H9 (cell line): ENCODE data around the gene TBC1D3B. TPM values are rescaled to one million over a fixed set of nuclear protein-coding genes. Genes with fewer than 3 reads are reported as not detected.

ENCODE experiments used
- DNase-seq: peaks from one replicate; pipeline ENCODE4 v3.0.0-alpha.2; 2017
- H2AFZ ChIP-seq: one replicate; pipeline ENCODE4 v1.6.1; 2013; ENCODE audit warnings: mild to moderate bottlenecking, low read length, control low read depth, moderate library complexity
- H2AK5ac ChIP-seq: 2 replicates; pipeline ENCODE4 v1.6.1; 2013; ENCODE audit warnings: low read length, control low read depth, mixed read lengths; ENCODE audit not compliant: insufficient read length
- H2BK120ac ChIP-seq: one replicate; pipeline ENCODE4 v1.6.1; 2013; ENCODE audit warnings: low read depth, mild to moderate bottlenecking, low read length, control low read depth, inconsistent platforms; ENCODE audit not compliant: poor library complexity, severe bottlenecking
- H2BK12ac ChIP-seq: 2 replicates; pipeline ENCODE4 v1.6.1; 2013; ENCODE audit warnings: low read length, control low read depth, mixed read lengths, low read depth; ENCODE audit not compliant: insufficient read length
- H2BK15ac ChIP-seq: 2 replicates; pipeline ENCODE4 v1.6.1; 2013; ENCODE audit warnings: low read depth, low read length, control low read depth
- H2BK20ac ChIP-seq: one replicate; pipeline ENCODE4 v1.6.1; 2013; ENCODE audit warnings: low read depth, mild to moderate bottlenecking, low read length, control low read depth, inconsistent platforms; ENCODE audit not compliant: poor library complexity, severe bottlenecking
- H2BK5ac ChIP-seq: 2 replicates; pipeline ENCODE4 v1.6.1; 2013; ENCODE audit warnings: low read length, control low read depth, mixed read lengths; ENCODE audit not compliant: insufficient read length
- H3K14ac ChIP-seq: 2 replicates; pipeline ENCODE4 v1.6.1; 2013; ENCODE audit warnings: low read length, control low read depth; ENCODE audit not compliant: insufficient read depth
- H3K18ac ChIP-seq: 2 replicates; pipeline ENCODE4 v1.6.1; 2013; ENCODE audit warnings: low read depth, mild to moderate bottlenecking, mixed read lengths, low read length, control low read depth; ENCODE audit not compliant: insufficient read length
- H3K23ac ChIP-seq: 2 replicates; pipeline ENCODE4 v1.6.1; 2013; ENCODE audit warnings: low read length, control low read depth, mixed read lengths, low read depth; ENCODE audit not compliant: insufficient read length
- H3K23me2 ChIP-seq: 2 replicates; pipeline ENCODE4 v1.6.1; 2013; ENCODE audit warnings: low read depth, mild to moderate bottlenecking, mixed read lengths, low read length, control low read depth; ENCODE audit not compliant: insufficient read length, poor library complexity, severe bottlenecking
- H3K27ac ChIP-seq: 2 replicates; pipeline ENCODE4 v1.5.1; 2013; ENCODE audit warnings: low read length, control low read depth, mixed read lengths, low read depth; ENCODE audit not compliant: insufficient read length
- H3K27me3 ChIP-seq: 2 replicates; pipeline ENCODE4 v1.6.1; 2013; ENCODE audit warnings: low read length, control low read depth, inconsistent platforms; ENCODE audit not compliant: insufficient read depth
- H3K4ac ChIP-seq: 2 replicates; pipeline ENCODE4 v1.6.1; 2013; ENCODE audit warnings: low read depth, mild to moderate bottlenecking, control low read depth, inconsistent platforms, low read length, moderate library complexity
- H3K4me1 ChIP-seq: 2 replicates; pipeline ENCODE4 v1.6.1; 2013; ENCODE audit warnings: low read length, control low read depth, inconsistent platforms; ENCODE audit not compliant: insufficient read depth
- H3K4me2 ChIP-seq: 2 replicates; pipeline ENCODE4 v1.6.1; 2013; ENCODE audit warnings: low read length, control low read depth, mixed read lengths; ENCODE audit not compliant: insufficient read length, insufficient read depth
- H3K56ac ChIP-seq: 2 replicates; pipeline ENCODE4 v1.6.1; 2013; ENCODE audit warnings: low read depth, mild to moderate bottlenecking, mixed read lengths, low read length, control low read depth; ENCODE audit not compliant: insufficient read length
- H3K79me1 ChIP-seq: 2 replicates; pipeline ENCODE4 v1.6.1; 2013; ENCODE audit warnings: low read depth, mild to moderate bottlenecking, moderate library complexity, low read length, control low read depth, inconsistent platforms; ENCODE audit not compliant: insufficient read depth, poor library complexity, severe bottlenecking
- H3K79me2 ChIP-seq: 2 replicates; pipeline ENCODE4 v1.6.1; 2013; ENCODE audit warnings: low read length, control low read depth, inconsistent platforms; ENCODE audit not compliant: insufficient read depth
- H3K9ac ChIP-seq: 2 replicates; pipeline ENCODE4 v1.6.1; 2013; ENCODE audit warnings: low read length, control low read depth, mixed read lengths; ENCODE audit not compliant: insufficient read length; ENCODE audit errors: extremely low read depth
- H3K9me3 ChIP-seq: one replicate; pipeline ENCODE4 v1.6.1; 2013; ENCODE audit warnings: low read depth, low read length, inconsistent platforms; ENCODE audit not compliant: control insufficient read depth
- H3T11ph ChIP-seq: one replicate; pipeline ENCODE4 v1.6.1; 2013; ENCODE audit warnings: mild to moderate bottlenecking, low read length, control low read depth, inconsistent platforms
- H4K20me1 ChIP-seq: one replicate; pipeline ENCODE4 v1.6.1; 2013; ENCODE audit not compliant: control insufficient read depth, insufficient read length, insufficient read depth
- H4K5ac ChIP-seq: 2 replicates; pipeline ENCODE4 v1.6.1; 2013; ENCODE audit warnings: low read depth, mild to moderate bottlenecking, mixed read lengths, low read length, control low read depth; ENCODE audit not compliant: insufficient read length
- H4K8ac ChIP-seq: replicated peaks from 2 replicates; pipeline ENCODE4 v1.6.1; 2013; ENCODE audit warnings: low read length, control low read depth, mixed read lengths, low read depth; ENCODE audit not compliant: insufficient read length
- H4K91ac ChIP-seq: 2 replicates; pipeline ENCODE4 v1.6.1; 2013; ENCODE audit warnings: low read depth, mild to moderate bottlenecking, moderate library complexity, mixed read lengths, low read length, control low read depth; ENCODE audit not compliant: insufficient read length
- H3K27ac Mint-ChIP-seq, 3 experiments: 2 replicates in 2 of 3; 3 replicates in 1 of 3; pipeline ENCODE4 v1.8.0; 2020 to 2021; ENCODE audit warnings: mixed read lengths in 3 of 3, mild to moderate bottlenecking in 1 of 3, moderate library complexity in 1 of 3
- H3K27me3 Mint-ChIP-seq: 2 replicates; pipeline ENCODE4 v1.8.0; 2021; ENCODE audit warnings: low read depth, mild to moderate bottlenecking, moderate library complexity, mixed read lengths
- H3K36me3 Mint-ChIP-seq, 3 experiments: 2 replicates in 2 of 3; 3 replicates in 1 of 3; pipeline ENCODE4 v1.8.0; 2020 to 2021; ENCODE audit warnings: low read depth in 3 of 3, mixed read lengths in 3 of 3; ENCODE audit not compliant: insufficient read depth in 1 of 3
- H3K4me1 Mint-ChIP-seq, 2 experiments: 2 replicates each; pipeline ENCODE4 v1.8.0; 2020; ENCODE audit warnings: mixed read lengths in 2 of 2
- H3K4me3 Mint-ChIP-seq, 2 experiments: 2 replicates in 1 of 2; 3 replicates in 1 of 2; pipeline ENCODE4 v1.8.0; 2020 to 2021; ENCODE audit warnings: mild to moderate bottlenecking in 2 of 2, mixed read lengths in 2 of 2, moderate library complexity in 1 of 2
- H3K9me3 Mint-ChIP-seq, 2 experiments: 2 replicates in 1 of 2; 3 replicates in 1 of 2; pipeline ENCODE4 v1.8.0; 2020; ENCODE audit warnings: mild to moderate bottlenecking in 2 of 2, mixed read lengths in 2 of 2, moderate library complexity in 1 of 2
- CTCF ChIP-seq: fragments of 200-600 bp; sonication (generic); conservative IDR thresholded peaks from 3 replicates; pipeline ENCODE4 v1.8.0; 2021; ENCODE audit warnings: antibody characterized with exemption, mild to moderate bottlenecking
- WGBS: extraction: QIAGEN DNeasy Blood & Tissue Kit; methylation state at CpG from one replicate; pipeline ENCODE4 v1.1.7; 2013; ENCODE audit warnings: missing lambda C conversion rate, low lambda C conversion rate, mixed read lengths; ENCODE audit not compliant: insufficient read length; ENCODE audit errors: extremely low coverage; 5-methylcytosine and 5-hydroxymethylcytosine counted together
- total RNA-seq: library from RNA; stranded (reverse); gene quantifications from 2 replicates; pipeline ENCODE4 v1.2.1, GENCODE V29; 2021

The TBC1D3B gene
- total RNA-seq, 1 experiment from 2014 or later: 8.8 TPM

DNA sequence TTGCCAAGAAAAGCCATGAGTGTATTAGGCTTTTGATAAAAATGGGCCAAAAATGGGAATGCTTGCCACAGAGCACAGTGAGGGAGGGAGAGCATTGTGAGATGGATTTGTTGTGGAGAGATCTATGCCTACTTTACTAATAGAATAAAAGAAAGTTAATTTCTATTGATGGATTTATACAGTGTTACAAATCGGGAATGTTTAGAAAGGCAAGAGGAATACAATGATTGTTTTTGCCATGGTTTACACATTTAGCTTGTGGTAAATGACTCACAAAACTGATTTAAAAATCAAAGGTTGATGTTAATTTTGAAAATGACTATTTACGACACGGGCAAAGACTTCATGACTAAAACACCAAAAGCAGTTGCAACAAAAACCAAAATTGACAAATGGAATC is 56.2 kb downstream of the TBC1D3B start:
- Histone ChIP-seq H2BK15ac (no peak overlapping the region), H3K4me2 (no peak overlapping the region), H3K27ac (no peak overlapping the region), H3K9me3 (peaks cover 4% of the 10 kb centered on the region), H3K23ac (no peak overlapping the region), H3K23me2 (no peaks in the 10 kb centered on the region), H4K20me1 (no peaks in the 10 kb centered on the region), H4K91ac (no peak overlapping the region), H3K4ac (no peak overlapping the region), H3K79me1 (no peaks in the 10 kb centered on the region), H3K18ac (no peak overlapping the region), H2BK20ac (no peak overlapping the region), H4K5ac (no peak overlapping the region), H3K9ac (no peak overlapping the region), H3K14ac (no peak overlapping the region), H2AK5ac (no peak overlapping the region), H2BK120ac (no peak overlapping the region), H3K27me3 (no peaks in the 10 kb centered on the region), H2BK5ac (no peak overlapping the region), H2AFZ (no peak overlapping the region), H3T11ph (no peak overlapping the region), H3K79me2 (no peaks in the 10 kb centered on the region), H3K4me1 (peaks cover 6% of the 10 kb centered on the region), H4K8ac (no peak overlapping the region), H3K56ac (no peak overlapping the region), H2BK12ac (no peak overlapping the region)
- no peak for DNase-seq
- Mint-ChIP-seq H3K4me3 (no peak overlapping the region), H3K27me3 (no peaks in the 10 kb centered on the region; the same call in 1 of the 2 replicates), H3K27ac (no peak overlapping the region), H3K36me3 (peaks cover 0 to 3% (median 0%) of the 10 kb centered on the region in 3 experiments; a peak in 1 of 7 replicates), H3K9me3 (peaks cover 7 to 9% of the 10 kb centered on the region in 2 experiments; a peak in 4 of 5 replicates), H3K4me1 (peaks cover 28 to 30% of the 10 kb centered on the region in 2 experiments)
- WGBS: no CpG with 5 or more reads among the region's 3 CpGs
- no peak for TF ChIP-seq CTCF
